Measurements from ENCODE around the gene BRD9.

The BRD9 gene

GRCh38 chr5:876398-877365 is 15.9 kb downstream of the BRD9 start:
- no peak for DNase-seq

GRCh38 chr5:875931-876330 is 16.7 kb downstream of the BRD9 start:
- DNase-seq, result no peak

GRCh38 chr5:873328-873727 is 19.3 kb downstream of the BRD9 start:
- peak; percentile 53 for DNase-seq

- DNase-seq, result no peak
Observed at GRCh38 chr5:872301-872700, 20.3 kb downstream of the BRD9 start.

- DNase-seq, result no peak
Observed at GRCh38 chr5:871596-872298, 20.9 kb downstream of the BRD9 start.

- no peak for DNase-seq
Observed at GRCh38 chr5:870956-871355, 21.6 kb downstream of the BRD9 start.

GRCh38 chr5:868428-869135 is 24.0 kb downstream of the BRD9 start:
- DNase-seq, result no peak

GRCh38 chr5:867300-867870 is 25.2 kb downstream of the BRD9 start:
- no peak for DNase-seq

- DNase-seq, result no peak
Observed at GRCh38 chr5:865771-866170, 26.8 kb downstream of the BRD9 start.

GRCh38 chr5:865168-865521 is 27.5 kb downstream of the BRD9 start:
- DNase-seq, result no peak

- no peak for DNase-seq
Observed at GRCh38 chr5:864492-865167, 28.0 kb downstream of the BRD9 start.

GRCh38 chr5:863244-863805 is 29.3 kb downstream of the BRD9 start:
- DNase-seq, result no peak

GRCh38 chr5:862367-863243 is 30.0 kb downstream of the BRD9 start:
- DNase-seq, result no peak

GRCh38 chr5:861442-862366 is 30.9 kb downstream of the BRD9 start:
- DNase-seq, result no peak

GRCh38 chr5:860506-861150 is 32.0 kb downstream of the BRD9 start:
- DNase-seq, result no peak

GRCh38 chr5:859798-860296 is 32.8 kb downstream of the BRD9 start:
- DNase-seq, result no peak

GRCh38 chr5:859391-859790 is 33.2 kb downstream of the BRD9 start:
- DNase-seq, result no peak

GRCh38 chr5:858726-859125 is 33.9 kb downstream of the BRD9 start:
- no peak for DNase-seq
